T-helper 2 cell (primary cell): ENCODE data around the gene EPHA2.
A peak's percentile ranks its signal among the peaks of the same experiment; 100 is the strongest.

Experiments used
- DNase-seq, 5 experiments: peaks; one replicate each; pipeline versions ENCODE4 v3.0.0 to v3.0.0-alpha.2; 2012 to 2022

Gene EPHA2

GRCh38 chr1:16088996-16089395 is 66.9 kb downstream of the EPHA2 start:
- DNase-seq, result no peak

DNA sequence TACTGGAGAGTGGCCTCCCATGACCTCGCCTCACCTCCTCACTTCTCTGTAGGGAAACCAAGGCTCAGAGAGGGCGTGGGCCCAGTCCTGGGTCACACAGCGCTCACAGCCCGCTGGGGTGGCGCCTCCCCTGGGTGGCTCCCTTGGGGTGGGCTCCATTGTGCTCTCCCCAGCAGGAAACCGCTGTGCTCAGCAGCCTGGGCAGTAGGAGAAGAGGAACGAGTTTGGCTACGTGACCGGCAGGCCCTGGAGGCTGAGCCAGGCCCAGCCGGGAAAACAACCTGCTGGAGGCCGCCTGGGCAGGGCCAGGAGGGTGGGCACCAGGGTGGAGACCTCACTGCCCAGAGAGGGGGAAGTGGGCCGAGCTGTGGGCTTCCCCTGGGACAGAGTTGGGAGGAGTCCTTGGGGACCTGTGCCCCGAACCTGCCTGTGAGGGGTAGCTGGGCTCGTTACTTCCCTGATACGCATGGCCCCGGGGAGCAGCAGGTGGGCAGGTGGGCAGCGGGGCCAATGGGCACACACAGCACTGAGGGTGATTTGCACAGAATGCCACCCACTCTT is 67.4 kb downstream of the EPHA2 start:
- no peak for DNase-seq

DNA sequence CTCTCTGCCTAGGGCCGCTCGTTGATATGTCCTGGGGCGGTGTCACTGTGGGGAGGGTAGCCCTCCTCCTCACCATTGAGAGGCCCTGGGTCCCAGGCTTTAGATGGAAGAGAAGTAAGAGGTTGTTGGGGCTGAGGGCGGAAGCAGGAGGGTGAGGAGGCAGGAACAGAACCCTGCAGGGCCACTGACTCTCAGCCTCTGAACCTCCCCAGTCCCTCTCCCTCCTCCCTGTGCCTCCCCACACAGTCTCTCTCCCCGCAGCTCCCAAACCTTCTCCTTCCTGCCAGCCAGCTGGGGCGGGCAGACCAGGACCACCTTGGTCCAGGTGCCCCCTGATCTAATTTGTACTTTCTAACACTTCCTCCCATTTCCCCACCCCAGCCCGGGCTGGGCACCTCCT is 68.1 kb downstream of the EPHA2 start:
- no peak for DNase-seq

DNA sequence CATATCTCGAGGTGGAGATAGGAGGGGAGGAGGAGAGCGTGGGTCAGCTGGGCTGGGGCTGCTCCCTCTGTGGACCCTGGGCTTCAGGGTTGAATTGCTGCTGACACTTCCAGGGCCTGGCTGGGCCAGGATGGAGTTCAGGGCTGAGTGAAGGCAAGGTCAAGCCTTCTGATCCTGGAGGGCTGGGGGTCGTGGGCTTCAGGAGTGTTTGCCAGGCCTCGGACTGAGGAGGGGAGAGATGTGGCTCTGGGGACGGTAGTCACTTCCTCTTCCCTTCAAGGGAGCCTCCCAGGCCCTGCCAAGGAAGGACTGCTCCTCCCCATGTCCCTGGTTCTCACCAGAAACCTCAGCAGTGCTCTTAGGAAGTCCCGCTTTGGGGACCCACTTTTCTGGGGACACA is 70.3 kb downstream of the EPHA2 start:
- no peak for DNase-seq

DNA sequence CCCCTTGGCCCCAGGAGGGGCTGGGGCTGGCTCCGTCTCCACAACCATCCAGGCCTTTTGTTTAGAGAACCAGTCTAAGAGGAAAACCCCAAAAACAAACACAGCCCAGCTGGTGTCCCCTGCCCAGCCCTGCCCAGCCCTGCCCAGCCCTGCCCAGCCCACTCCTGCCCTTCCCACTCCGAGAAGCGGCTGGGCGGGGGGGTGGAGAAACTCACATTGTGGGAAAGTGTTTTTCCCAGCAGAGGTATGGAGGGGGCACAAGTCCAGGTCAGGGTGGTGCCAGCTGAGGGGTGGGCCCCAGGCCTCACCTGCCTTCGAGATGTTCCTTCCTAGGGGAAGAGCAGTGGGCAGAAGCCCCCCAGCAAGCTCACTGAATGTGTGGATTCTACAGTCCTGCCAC is 72.4 kb downstream of the EPHA2 start:
- no peak for DNase-seq

DNA sequence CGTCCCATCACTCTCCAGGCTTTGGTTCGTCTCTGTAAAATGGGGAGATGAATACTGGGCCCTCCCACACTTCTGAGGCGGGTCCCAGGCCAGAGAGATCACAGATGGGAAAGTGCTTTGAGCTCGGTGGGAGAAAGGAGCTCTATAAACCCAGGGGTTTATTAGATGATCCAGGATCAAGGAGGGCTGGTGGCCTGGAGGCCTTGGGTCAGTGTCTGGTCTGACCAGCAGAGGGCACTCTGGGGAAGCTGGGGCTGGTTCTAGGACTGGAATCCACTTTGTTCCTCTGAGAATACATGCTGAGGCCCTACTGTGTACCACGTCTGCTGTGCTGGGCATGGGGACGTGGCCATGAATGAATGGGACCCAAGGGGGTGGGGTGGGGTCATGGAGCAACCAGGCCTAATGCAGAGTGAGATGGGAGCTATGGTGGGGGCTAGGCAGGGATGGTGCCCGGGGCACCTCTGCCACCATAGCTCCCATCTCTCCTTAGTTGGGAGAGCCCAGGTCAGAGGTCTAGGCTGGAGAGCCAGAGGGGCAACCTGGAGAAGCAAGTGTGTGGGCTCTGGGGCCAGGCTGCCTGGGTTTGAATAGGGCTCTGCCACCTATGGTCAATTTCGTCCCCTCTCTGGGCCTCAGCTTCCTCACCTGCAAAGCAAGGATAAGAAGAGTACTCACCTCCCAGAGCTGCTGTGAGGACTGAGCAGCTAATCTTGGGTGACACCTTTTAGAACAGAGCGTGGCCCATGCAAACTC is 73.4 kb downstream of the EPHA2 start:
- DNase-seq, result peak in 4 of 5 experiments; percentile 7 to 48 (median 41)

- no peak for DNase-seq
Measured at GRCh38 chr1:16081636-16082035, 74.2 kb downstream of the EPHA2 start.

DNA sequence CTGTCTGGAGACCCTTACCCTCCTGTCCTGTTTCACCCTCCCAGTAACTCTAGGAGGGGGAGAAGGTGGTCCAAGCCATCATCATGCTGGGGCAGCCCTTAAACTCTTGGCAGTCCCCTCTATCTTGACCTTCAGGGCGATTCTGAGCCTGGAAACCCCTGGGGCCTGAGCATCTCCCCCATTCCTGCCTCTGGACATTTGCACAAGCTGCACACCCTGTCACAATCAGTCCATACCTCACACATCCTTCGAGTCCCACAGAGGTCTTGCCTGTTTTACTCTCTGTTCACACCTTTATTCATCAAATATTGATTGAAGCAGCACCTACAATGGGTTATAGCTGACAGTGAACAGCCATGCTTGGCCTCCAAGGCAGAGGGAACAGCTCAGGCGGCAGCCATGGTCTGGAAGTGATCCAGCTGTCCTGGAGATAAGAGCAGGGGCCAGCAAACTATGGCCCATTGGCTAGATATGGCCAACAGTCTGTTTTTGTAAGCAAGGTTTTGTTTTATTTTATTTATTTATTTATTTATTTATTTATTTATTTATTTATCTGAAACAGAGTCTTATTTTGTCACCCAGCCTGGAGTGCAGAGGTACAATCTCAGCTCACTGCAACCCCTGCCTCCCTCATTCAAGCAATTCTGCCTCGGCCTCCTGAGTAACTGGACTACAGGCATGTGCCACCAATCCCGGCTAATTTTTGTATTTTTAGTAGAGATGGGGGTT is 75.3 kb downstream of the EPHA2 start:
- no peak for DNase-seq

- peak; percentile 35 to 76 (median 65) for DNase-seq
Measured at GRCh38 chr1:16078925-16079656, 76.8 kb downstream of the EPHA2 start.

- DNase-seq, result no peak
Measured at GRCh38 chr1:16077406-16078245, 78.2 kb downstream of the EPHA2 start.

DNA sequence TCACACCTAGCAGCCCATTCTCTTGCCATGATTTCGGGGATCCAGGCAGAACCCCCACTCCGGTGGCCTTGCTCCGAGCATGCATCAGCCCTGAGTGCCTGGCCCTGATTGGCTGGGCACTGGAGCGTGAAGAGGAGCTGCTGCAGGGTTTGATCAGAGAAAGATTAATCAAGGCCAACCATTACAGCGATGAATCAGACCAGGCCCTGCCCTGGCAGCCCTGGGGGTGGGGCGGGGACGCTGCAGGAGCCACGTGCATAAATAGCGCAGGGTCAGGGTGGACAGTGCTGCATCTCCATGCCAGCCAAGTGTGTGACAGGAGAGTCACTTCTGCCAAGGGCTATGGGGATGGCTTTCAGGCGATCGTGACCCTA is 79.0 kb downstream of the EPHA2 start:
- no peak for DNase-seq

DNA sequence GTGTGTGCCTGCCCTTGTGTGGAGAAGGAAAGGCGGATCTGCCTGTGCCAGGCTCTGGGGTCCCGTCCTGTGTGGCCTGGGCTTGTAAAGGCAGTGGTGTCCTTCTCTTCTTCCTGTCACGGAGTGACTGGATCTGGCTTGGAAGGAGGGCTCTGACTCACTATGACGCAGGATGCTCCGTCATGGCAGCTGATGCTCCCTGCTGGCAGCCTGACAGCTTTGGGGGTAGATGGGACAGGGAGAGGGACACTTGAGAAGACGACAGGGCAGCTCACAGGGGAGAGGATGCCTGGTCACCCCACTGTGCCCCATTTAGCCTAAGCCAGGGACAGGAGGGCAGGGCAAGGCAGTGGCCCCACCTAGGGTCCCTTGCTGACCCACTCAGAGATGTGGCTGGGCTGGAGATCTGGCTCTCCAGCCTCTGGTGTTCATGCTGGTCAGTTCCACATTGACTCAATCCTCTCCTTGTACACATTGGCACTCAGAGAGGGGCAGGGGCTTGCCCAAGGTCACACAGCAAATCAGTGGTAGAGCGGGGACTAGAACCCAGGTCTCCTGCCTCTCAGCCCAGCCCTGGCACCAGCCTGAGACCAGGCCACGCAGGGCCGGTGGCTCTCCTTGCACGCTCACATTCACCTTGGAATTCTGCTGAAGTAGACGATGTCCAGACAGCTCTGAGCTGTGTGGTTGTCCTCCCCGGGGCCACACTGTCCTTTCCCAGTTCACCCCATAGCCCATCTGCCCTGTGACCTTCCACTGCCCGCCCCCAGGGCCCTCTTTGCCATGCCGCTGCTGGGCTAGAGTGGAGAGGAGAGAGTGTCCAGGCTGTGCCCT is 79.6 kb downstream of the EPHA2 start:
- no peak for DNase-seq

- DNase-seq, result no peak
Measured at GRCh38 chr1:16075337-16076030, 80.4 kb downstream of the EPHA2 start.
